NCI-H1092 treated with DMSO at 0.1 percent for 48 hours (cell line): ENCODE data around the gene RNF4.
"Not testable (repeated sequence)": the region's sequence is repeated elsewhere in the genome, so short reads cannot be mapped to it uniquely, and the experiment has no call there.

Source experiments
- DNase-seq: peaks from one replicate; lab custom pipeline; 2025; lab: John Stamatoyannopoulos, UW

RNF4 gene

DNA sequence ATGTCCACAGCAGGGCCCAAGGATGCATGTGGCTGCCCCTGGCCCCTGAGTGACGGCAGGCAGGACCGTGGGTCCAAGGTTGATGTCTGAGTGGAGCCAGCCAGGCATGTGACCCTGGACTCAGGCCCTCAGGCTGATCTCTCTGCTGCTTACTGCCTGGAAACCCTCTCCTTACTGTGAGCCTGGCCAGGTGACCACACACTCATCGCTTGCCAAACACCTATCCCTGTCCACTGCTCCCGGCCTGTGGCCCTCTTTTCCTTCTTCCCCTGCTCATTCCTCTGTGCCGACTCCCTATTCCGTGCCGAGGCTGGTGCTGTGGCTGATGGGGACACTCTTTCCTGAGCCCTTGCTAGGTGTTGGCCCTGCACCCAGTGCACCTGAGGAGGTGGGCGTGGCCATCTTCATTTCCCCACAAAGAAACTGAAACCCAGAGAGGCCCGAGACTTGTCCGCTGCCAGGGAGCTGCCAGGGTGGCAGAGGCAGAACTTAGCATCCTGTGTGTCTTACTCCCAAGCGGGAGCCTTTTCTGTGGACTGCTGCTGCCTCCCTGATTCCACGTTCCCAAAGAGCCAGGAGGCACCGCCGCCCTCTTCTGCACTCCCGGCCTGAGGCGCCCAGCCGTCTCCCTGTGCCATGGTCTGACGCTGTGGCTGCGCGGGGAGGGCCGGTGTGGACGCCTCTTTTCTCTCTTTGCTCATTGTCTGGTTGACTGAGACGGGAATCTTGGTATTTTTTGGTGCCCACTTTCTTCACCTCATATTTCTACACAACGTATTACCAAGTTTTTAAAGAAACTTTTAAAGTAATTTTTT is 11.2 kb upstream of the RNF4 start:
- no peak for DNase-seq

DNA sequence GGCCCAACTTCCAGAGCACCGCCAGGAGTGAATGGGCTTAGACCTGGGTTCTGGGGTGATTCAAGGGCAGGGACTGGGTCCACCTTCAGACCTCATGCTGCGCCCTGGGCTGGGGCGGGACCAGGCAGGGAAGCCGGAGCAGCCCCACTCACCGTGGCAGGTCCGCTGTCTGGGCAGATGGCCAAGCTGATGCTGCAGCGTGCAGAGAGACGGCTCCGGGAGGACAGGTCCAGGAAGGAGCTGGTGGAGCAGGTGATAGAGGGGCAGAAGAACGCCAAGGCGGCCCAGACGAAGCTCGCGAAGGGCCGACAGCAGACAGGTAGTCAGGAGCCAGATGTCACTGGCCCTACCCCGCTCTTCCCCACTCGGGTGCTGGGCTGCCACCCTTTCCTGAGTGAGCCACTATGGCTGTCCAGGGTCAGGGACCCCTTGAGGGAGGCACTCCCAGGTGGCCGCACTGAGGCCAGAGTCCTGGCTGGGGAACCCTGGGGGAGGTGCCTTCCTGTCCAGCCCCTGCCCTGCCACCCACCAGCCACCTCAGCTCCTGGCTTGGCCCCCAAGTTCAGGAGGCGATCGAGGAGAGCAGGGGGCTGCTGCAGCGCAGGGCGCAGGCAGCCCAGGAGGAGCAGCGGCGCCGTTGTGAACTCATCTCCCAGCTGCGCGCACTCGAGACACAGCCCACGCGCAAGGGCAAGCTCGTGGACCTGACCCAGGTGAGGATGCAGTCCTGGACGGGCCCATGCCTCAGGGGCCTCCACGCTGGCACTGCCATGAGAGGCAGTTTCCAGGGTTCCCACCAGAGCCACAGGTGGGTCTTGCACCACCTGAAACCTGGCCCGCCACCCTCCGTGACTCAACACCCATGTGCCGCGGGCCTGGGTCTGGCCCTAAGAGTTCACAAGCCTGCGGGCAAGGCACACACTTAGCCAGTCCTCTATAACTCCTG is 10.1 kb upstream of the RNF4 start:
- peak; percentile 6 for DNase-seq

DNA sequence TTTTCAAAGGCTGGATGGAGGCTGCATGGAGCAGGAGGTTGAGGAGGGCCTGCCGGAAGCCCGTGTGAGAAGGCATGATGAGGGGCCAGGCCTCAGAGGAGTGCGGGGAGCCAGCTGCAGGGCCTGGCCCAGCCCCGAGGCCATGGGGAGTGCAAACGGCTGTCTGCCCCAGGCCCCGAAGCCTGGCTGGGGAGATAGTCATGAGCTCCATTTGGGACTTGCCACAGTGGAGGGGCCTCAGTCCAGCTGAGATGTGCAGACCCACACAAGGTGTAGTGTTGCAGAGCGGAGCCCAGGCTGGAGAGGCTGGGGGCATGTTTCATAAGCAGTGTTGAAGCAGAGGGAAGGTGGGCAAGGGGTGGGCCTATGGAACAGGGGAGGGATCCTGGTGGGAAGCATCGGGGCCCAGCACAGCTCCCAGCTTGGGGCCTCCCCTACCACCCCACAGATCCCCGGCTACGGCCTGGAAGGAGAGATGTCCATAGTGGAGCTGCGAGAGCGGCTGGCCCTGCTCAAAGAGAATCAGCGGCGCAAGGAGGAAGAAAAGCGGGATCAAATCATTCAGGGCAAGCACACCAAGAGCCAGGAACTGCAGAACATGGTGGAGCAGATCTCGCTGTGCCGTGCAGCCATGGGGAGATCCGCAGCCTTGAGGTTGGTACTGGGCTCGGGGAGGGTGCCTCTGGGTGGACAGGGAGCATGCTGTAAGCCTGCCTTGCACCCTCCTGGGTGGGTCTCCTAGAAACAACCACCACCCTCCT is 9.1 kb upstream of the RNF4 start:
- DNase-seq, result no peak

DNA sequence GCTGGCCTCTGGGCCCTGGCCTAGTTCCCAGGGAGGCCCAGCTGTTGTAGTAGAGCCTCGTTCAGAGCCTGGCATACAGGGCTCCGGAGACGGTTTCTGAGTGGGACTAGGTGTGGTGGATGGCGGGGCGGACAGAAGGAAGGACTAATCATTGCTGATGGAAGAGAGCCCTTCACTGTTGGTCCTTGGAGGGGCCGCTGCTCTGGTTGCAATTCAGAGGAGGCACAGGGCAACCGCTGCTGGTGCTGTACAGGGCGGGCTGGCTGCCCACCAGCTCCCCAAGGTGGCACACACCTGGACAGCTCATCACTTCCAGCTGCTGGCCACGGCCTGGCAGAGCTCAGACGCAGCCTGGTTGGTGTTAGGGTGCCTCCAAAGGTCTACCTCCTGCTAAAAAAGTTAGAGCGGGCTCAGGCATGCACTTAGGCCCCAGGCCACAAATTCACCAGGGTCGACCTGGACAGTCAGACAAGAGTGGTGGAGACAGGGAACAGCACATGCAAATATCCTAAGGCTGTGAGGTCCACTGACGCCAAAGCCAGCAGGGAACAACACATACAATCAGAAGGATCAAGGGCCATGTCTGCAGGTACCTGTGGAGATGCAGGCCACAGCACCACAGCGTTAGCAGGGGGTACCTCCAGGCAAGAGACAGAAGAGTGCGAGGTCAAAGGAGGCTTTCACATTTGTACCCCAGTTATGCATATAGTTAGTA is 7.5 kb upstream of the RNF4 start:
- no peak for DNase-seq

DNA sequence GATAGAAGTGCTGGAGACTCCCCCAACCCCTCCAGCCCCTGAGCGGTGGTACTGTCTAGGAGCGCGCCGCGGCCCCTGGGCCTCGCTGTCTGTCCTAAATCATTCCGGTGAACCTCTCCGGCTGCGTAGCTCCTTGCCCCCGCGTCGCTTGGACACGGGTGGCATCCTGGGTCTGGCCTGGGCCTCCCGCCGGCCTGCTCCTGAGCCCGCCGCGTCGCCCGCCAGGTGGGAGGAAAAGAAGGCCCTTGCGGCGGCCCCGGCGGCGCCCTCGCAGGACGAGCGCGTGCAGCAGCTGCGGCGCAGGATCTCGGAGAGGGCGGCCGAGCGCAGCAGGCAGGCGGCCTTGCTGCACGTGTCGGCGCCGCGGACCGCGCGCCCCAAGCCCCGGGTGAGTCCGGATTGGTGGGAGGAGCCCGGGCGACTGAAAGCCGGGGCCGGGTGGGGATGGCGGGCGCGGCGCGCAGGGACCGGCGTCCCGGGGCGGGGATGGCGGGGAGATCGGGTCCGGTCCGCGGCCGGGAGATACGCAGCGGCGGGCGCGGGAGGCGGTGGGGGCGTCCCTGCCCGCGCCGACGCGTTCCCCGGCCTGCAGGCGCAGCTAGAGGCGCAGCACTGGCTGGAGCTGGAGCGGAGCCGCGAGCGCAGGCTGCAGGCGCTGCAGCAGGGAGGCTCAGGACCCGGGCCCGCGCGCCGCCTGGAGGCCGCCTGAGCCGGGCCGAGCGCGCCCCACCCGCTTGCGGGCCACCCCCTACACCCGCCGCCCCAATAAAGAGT is 6.5 kb upstream of the RNF4 start:
- DNase-seq, result peak; percentile 57

DNA sequence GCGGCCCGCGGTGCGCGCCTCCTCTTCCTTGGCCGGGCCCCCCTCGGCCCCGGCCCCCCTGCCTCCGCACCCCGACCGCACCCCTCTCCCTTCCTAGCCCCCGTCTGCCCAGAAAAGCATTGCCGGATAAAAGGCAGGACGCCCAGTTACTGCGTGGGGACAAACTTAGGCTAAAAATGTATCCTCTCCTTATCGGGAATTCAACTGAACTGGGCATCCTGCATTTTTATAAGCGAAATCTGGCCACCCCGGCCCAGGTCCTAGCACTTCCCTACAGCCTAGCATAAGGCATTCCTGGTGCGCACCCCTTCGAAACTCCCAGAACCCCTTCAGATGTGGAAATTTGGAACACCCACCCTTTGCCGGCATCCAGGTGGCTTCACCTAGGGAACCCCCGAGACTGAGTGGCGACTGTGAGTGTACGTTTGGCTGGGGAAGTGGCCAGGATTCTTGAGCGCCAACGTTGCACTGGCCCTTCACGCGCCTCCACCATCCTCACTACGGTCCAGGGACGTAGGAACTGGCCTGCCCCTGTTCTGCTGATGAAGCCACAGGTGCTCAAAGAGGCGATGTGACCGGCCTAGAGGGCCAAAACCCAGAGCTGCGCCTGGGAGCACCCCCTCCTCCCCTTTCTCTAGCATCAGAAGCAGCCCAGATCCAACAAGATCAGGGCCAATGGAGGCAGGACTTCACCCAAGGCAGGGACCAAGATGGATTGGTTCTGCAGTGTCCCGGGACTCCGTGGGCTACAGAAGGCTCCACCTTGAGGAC is 5.7 kb upstream of the RNF4 start:
- DNase-seq, result no peak

DNA sequence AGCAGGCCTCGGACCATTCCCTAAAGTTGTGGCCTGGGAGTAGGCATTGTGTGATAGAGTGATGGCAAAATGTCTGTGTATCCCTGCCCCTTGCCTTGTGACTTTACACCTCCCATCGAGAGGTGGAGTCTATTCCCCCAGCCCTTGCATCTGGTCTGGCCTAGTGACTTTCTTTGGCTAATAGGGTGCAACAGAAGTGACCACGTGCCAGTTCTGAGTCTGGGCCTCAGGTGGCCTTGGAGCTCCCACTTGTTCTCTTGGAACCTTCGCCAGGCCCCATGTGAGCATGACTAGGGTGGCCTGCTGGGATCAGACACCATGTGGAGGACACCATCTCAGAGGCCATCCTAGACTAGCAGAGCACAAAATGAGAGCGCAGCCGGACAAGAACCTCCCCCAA is 3.9 kb upstream of the RNF4 start:
- DNase-seq, result no peak

DNA sequence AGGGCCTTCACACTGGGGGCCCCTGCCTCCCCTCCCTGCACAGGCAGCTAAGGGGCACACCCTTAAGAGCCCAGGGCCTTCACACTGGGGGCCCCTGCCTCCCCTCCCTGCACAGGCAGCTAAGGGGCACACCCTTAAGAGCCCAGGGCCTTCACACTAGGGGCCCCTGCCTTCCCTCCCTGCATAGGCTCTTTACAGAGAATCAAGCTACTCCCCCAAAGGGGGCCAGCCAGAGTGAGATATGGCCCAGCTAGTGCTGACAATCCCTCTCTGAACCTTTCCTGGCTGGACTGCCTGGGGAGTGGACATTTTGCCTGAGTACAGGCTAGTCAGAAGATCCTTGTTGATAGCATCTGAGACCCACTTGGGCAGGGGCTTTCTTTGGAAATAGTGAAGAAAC is 3.4 kb upstream of the RNF4 start:
- DNase-seq, result not testable (repeated sequence)

DNA sequence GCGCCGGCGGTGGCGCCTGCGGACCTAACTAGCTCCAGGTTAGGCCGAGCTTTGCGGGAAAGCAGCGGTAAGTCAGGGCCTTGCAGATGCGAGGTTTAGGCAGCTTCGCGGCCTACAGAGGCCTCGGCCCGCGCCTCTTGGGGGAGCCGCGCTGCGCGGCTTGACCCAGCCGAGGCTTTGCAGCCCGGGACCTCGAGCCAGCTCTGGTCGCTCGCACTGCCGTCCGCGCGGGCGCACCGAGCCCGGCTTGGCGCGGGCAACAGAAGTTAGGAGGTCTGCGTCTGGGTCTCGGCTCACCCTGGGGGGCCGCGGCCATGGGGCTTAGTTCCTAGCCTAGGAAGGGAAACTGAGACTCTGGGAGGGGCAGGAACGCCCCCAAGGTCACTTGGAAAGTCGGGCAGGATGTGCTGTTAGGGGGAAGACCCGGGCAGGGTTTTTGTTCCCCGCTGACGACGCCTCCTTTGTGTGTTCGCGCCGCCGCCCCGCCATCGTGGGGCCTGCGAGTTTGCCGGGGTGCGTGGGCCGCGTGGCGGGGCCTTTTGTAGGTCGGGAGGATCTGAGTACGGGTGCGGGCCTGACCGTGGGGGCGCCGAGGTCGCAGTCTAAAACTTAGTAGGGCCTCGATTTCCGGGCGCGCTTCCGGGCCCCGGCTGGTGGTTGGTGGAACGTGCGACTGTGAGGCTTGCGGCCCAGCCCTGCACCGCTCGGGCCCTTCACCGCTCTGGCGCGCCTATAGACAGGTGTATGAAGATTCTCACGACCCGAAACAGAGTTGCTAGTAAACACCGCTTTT is 482 bp downstream of the RNF4 start:
- DNase-seq, result no peak

DNA sequence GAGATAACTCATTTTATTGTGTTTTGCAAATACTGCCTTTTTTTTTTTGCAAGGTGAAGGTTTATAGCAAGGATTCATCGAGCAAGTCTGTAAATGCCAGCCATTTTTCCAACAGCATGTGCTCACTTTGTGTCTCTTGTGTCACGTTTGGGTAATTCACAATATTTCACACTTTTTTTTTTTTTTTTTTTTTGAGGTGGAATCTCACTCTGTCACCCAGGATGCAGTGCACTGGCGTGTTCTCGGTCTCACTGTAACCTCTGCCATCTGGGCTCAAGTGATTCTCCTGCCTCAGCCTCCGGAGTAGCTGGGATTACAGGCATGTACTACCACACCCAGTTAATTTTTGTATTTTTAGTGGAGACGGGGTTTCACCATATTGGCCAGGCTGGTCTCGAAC is 1.9 kb downstream of the RNF4 start:
- no peak for DNase-seq

DNA sequence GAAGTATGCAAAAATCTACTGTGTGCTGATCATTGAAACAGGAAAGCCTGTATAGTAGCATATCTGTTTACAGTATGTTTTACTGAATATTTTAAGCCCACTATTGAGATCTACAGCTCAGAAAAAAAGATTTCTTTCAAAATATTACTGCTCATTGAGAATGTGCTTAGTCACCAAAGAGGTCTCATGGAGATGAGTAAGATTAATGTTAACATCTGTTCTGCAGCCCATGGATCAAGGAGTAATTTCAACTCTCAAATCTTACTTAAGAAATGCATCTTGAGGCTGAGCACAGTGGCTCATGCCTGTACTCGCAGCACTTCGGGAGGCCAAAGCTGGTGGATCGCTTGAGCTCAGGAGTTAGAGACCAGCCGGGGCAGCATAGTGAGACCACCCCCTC is 3.3 kb downstream of the RNF4 start:
- DNase-seq, result no peak

DNA sequence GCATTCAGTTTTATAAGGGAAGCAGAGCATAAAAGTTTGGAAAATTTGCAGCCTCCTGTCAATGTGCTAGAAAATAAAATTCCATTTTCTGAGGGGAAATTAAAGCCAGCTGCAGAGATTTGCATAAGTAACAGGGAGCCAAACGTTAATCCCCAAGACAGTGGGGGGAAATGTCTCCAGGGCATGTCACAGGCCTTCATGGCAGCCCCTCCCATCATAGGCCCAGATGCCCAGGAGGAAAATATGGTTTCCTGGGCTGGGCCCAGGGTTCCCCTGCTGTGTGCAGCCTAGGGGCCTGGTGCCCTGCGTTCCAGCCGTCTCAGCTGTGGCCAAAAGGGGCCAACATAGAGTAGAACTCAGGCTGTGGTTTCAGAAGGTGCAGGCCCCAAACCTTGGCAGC is 9.3 kb downstream of the RNF4 start:
- DNase-seq, result no peak

DNA sequence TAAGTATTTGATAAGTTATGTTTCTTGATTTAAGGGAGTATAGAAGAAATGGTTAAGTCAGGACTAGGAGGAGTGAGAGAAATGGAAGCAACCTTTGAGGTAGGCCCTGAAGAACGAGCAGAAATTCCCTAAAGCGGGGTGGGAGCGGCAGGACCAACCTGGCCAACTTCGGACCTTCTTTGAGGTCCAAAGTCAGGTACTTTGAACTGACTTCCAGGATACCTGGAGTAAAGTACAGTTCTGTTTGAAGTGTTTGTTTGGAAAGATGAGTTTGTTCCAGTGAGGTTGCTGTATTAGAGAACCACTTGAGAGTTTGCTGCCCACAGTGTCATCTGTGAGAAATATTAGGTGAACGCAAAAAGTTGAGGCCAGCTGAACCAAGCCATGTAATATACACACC is 11.7 kb downstream of the RNF4 start:
- DNase-seq, result no peak

DNA sequence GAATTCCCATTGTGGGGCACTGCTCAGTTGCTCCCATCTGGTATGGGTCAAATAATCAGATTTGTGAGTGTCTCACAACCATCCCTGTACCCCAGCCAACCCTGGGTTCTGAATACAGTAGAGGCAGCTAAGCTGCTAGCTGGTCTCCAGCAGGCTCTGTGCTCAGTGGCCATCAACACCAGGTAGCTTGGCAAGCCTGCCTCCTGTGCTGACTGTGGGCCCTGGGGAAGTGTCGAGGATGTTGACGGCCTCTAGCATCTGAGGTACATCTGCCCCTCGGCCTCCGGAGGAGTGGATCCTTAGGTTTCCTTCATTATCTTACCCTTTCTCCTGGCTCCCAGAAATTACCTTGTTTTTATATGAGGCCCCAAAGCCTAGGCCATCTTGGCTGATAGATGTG is 13.3 kb downstream of the RNF4 start:
- DNase-seq, result no peak

DNA sequence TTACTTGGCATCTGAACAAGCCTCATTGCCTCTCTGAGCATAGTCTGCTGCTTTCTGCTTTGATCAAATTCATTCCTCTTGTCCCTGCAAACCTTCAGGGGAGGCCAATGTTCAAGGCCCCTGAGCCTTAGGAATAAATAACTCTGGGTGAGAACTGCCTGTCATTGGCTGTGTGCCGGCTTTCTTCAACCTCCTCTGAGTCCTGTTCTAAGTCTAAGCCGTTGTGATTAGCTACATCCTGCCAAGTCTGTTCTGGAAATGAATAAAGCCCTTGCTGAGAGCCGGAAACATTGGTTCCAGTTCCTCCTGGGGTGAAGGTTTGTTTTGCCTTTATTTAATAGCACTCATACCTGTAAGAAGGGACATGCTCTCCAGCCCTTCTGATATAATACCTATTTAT is 13.8 kb downstream of the RNF4 start:
- DNase-seq, result no peak

DNA sequence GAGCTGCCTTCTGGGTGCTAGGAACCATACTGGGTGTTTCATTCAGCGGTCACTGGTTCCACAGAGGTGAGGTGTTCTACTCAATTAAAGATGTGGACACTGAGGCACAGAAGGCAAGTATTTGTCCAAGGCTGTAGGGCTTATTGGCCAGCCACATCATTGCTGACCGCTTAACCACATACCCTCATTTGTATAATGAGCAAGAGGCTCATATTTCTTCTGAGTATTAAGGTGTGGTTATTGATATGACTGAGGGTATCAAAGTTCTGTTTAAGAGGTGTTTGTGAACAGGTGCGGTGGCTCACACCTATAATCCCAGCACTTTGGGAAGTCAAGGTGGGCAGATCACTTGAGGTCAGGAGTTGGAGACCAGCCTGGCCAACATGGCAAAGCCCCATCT is 14.3 kb downstream of the RNF4 start:
- DNase-seq, result no peak

DNA sequence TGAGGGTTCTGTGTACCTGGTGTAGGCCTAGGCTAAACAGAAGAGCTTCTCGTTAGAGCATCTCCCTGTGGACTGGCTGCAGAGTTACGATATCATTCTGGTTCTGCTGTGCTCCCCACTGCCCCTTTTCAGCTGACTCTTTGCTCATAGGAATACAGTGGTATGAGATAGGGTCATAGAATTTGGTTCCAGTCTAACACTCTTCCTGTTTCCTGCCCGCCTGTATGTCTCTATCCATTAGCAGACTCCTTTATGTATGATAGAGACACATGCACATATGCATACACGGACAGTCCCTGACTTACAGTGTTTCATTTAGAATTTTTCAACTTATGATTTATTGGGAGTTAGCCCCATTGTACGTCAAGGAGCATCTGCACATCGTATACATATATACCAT is 15.3 kb downstream of the RNF4 start:
- DNase-seq, result no peak

DNA sequence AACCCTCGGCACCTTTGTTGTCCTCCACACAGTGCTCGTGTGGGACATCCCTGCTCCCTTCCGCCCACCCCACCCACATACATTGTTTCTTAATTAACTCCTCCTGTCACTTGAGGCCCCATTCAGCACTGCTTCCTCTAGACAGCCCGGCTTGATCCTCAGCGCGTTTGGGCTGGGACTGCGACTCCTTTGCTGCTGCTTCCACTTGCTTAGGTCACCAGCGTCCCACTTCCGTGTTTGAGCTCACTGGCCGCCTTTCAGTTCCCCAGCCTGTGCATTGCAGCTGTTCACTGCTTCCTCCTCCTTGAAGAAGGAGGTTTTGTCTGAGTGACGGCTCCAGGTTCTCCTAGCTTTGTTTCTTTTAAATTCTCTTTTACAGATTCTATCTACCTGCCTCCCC is 16.1 kb downstream of the RNF4 start:
- DNase-seq, result no peak

DNA sequence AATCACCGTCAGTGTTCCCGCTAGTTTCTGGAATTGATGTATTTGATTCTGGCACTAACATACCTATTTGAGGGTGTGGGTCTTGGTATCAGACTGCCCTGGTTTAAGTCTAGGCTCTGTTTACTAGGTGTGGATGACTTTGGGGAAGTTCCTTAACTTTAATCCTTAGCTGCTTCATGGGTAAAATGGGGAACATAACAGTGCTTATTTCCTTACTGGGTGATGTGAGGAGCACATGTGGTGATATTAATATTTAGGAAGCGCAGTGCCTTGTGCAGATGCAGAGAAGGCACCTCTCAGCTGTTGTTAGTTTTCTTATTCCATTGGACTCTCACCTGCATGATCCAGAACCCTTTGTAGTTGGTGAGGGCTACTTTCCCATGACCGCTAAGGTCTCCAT is 17.1 kb downstream of the RNF4 start:
- no peak for DNase-seq
